ENCODE results near the gene CHCHD2. TPM values are rescaled to one million over a fixed set of nuclear protein-coding genes. Genes with fewer than 3 reads are reported as not detected.

CHCHD2 gene
- total and polyA plus RNA-seq, 2 experiments from 2014 or later = 0.94 TPM; not detected in 1

DNA sequence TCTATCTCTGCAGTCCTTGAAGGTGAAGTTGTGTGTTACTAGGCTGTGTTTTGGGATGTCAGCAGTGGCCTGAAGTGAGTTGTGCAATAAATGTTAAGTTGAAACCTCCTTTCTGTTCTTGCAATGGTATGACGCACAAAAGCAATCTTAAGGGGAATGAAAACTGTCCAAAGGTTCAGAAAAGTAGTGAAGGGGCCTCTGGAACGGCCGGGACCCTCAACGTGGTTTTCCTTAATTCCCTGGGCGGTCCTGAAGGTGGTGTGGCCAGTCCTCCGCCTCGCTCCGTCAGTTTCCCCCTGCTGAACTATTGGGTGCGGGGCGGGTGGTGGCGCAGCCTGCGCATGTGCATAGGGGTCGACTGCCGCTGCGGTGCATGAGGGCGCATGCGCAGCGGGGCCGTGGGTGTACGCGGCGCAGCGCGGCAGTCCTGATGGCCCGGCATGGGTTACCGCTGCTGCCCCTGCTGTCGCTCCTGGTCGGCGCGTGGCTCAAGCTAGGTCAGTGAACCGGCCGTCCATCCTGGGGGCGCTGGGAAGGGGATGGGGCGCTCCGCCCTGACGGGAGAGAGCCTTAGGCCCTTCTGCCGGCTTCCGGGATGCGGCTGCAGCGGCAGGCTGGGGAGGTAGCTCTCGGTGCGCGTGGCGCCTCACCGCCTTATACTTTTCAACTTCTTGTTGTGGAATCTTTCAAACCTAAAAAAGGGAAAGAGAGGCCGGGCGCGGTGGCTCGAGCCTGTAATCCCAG is 42.2 kb downstream of the CHCHD2 start, which contains the start of gene SUMF2:
Gene SUMF2 (plus strand): TSS at position 405 of the 744 bp plus-strand sequence. CDS start 26 bp downstream, at position 431.
- Histone ChIP-seq H3K79me2 (replicated peaks; ENCODE audit: insufficient read depth) (peaks cover 8% of the 10 kb centered on the region; the same call in 1 of the 2 replicates), H3K4me2 (peak within 1 kb of the TSS; percentile 87), H3K27me3 (ENCODE audit: insufficient read depth) (no peaks in the 10 kb centered on the region), H3K4me3 (peak within 1 kb of the TSS; percentile 88), H3F3A (replicated peaks; ENCODE audit: low read depth) (peaks cover 41% of the 10 kb centered on the region), H4K20me1 (replicated peaks; ENCODE audit: insufficient read depth) (0 out of 2 replicates have a peak, but pooled peaks cover 16% of the 10 kb centered on the region), H3K27ac (ENCODE audit: low read depth) (peak within 1 kb of the TSS; percentile 96), H2AFZ (peak within 1 kb of the TSS; percentile 90), H3K4me1 (ENCODE audit: insufficient read depth) (no peaks in the 10 kb centered on the region), H3K9me2 (ENCODE audit: insufficient read depth) (no peaks in the 10 kb centered on the region), H3K36me3 (ENCODE audit: insufficient read depth) (peaks cover 41% of the 10 kb centered on the region)
- Mint-ChIP-seq H3K4me1 (peaks cover 7% of the 10 kb centered on the region; the same call in 2 of the 3 replicates), H3K4me3 (peak within 1 kb of the TSS; percentile 90), H3K27ac (peak within 1 kb of the TSS; percentile 96), H3K27me3 (ENCODE audit: insufficient read depth, low read depth, poor library complexity) (peaks cover 11% of the 10 kb centered on the region), H3K36me3 (ENCODE audit: low read depth) (peaks cover 64% of the 10 kb centered on the region), H3K9me3 (no peaks in the 10 kb centered on the region)
- DNase-seq (ENCODE audit: low spot score) = peak; percentile 93
- ATAC-seq = peak; percentile 94
- TF ChIP-seq, protein P1, sequence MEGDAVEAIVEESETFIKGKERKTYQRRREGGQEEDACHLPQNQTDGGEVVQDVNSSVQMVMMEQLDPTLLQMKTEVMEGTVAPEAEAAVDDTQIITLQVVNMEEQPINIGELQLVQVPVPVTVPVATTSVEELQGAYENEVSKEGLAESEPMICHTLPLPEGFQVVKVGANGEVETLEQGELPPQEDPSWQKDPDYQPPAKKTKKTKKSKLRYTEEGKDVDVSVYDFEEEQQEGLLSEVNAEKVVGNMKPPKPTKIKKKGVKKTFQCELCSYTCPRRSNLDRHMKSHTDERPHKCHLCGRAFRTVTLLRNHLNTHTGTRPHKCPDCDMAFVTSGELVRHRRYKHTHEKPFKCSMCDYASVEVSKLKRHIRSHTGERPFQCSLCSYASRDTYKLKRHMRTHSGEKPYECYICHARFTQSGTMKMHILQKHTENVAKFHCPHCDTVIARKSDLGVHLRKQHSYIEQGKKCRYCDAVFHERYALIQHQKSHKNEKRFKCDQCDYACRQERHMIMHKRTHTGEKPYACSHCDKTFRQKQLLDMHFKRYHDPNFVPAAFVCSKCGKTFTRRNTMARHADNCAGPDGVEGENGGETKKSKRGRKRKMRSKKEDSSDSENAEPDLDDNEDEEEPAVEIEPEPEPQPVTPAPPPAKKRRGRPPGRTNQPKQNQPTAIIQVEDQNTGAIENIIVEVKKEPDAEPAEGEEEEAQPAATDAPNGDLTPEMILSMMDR (conservative IDR thresholded peaks at IDR 0.05; ENCODE audit: low read depth in 2 of 2) = no peak
- TF ChIP-seq ZNF331 (CRISPR knock-in tag; IDR thresholded peaks at IDR 0.05; ENCODE audit: low read depth) = no peak
- no peak for TF ChIP-seq JUNB (IDR thresholded peaks at IDR 0.05; ENCODE audit: unreplicated experiment)
- no peak for TF ChIP-seq EZH2 (IDR thresholded peaks at IDR 0.05; ENCODE audit: low read depth, unreplicated experiment)
- TF ChIP-seq, protein P2, sequence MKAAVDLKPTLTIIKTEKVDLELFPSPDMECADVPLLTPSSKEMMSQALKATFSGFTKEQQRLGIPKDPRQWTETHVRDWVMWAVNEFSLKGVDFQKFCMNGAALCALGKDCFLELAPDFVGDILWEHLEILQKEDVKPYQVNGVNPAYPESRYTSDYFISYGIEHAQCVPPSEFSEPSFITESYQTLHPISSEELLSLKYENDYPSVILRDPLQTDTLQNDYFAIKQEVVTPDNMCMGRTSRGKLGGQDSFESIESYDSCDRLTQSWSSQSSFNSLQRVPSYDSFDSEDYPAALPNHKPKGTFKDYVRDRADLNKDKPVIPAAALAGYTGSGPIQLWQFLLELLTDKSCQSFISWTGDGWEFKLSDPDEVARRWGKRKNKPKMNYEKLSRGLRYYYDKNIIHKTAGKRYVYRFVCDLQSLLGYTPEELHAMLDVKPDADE (IDR thresholded peaks at IDR 0.05) = no peak
- no peak for TF ChIP-seq EZH2phosphoT487 (IDR thresholded peaks at IDR 0.05; ENCODE audit: unreplicated experiment)
- TF ChIP-seq ZNF114 (CRISPR knock-in tag; IDR thresholded peaks at IDR 0.05) = no peak
- peak; percentile 94 for TF ChIP-seq POLR2AphosphoS5 (IDR thresholded peaks at IDR 0.05; ENCODE audit: low read depth)
- TF ChIP-seq STAT1 (IDR thresholded peaks at IDR 0.05; ENCODE audit: unreplicated experiment) = no peak
- no peak for TF ChIP-seq NANOG (IDR thresholded peaks at IDR 0.05; ENCODE audit: borderline replicate concordance)
- TF ChIP-seq CREB1 (CRISPR knock-in tag; IDR thresholded peaks at IDR 0.05; ENCODE audit: low read depth) = no peak
- TF ChIP-seq, protein P3, sequence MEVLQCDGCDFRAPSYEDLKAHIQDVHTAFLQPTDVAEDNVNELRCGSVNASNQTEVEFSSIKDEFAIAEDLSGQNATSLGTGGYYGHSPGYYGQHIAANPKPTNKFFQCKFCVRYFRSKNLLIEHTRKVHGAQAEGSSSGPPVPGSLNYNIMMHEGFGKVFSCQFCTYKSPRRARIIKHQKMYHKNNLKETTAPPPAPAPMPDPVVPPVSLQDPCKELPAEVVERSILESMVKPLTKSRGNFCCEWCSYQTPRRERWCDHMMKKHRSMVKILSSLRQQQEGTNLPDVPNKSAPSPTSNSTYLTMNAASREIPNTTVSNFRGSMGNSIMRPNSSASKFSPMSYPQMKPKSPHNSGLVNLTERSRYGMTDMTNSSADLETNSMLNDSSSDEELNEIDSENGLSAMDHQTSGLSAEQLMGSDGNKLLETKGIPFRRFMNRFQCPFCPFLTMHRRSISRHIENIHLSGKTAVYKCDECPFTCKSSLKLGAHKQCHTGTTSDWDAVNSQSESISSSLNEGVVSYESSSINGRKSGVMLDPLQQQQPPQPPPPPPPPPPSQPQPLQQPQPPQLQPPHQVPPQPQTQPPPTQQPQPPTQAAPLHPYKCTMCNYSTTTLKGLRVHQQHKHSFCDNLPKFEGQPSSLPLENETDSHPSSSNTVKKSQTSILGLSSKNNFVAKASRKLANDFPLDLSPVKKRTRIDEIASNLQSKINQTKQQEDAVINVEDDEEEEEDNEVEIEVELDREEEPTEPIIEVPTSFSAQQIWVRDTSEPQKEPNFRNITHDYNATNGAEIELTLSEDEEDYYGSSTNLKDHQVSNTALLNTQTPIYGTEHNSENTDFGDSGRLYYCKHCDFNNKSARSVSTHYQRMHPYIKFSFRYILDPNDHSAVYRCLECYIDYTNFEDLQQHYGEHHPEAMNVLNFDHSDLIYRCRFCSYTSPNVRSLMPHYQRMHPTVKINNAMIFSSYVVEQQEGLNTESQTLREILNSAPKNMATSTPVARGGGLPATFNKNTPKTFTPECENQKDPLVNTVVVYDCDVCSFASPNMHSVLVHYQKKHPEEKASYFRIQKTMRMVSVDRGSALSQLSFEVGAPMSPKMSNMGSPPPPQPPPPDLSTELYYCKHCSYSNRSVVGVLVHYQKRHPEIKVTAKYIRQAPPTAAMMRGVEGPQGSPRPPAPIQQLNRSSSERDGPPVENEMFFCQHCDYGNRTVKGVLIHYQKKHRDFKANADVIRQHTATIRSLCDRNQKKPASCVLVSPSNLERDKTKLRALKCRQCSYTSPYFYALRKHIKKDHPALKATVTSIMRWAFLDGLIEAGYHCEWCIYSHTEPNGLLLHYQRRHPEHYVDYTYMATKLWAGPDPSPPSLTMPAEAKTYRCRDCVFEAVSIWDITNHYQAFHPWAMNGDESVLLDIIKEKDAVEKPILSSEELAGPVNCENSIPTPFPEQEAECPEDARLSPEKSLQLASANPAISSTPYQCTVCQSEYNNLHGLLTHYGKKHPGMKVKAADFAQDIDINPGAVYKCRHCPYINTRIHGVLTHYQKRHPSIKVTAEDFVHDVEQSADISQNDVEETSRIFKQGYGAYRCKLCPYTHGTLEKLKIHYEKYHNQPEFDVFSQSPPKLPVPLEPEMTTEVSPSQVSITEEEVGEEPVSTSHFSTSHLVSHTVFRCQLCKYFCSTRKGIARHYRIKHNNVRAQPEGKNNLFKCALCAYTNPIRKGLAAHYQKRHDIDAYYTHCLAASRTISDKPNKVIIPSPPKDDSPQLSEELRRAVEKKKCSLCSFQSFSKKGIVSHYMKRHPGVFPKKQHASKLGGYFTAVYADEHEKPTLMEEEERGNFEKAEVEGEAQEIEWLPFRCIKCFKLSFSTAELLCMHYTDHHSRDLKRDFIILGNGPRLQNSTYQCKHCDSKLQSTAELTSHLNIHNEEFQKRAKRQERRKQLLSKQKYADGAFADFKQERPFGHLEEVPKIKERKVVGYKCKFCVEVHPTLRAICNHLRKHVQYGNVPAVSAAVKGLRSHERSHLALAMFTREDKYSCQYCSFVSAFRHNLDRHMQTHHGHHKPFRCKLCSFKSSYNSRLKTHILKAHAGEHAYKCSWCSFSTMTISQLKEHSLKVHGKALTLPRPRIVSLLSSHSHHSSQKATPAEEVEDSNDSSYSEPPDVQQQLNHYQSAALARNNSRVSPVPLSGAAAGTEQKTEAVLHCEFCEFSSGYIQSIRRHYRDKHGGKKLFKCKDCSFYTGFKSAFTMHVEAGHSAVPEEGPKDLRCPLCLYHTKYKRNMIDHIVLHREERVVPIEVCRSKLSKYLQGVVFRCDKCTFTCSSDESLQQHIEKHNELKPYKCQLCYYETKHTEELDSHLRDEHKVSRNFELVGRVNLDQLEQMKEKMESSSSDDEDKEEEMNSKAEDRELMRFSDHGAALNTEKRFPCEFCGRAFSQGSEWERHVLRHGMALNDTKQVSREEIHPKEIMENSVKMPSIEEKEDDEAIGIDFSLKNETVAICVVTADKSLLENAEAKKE (CRISPR knock-in tag; IDR thresholded peaks at IDR 0.05) = no peak
- TF ChIP-seq, protein P4, sequence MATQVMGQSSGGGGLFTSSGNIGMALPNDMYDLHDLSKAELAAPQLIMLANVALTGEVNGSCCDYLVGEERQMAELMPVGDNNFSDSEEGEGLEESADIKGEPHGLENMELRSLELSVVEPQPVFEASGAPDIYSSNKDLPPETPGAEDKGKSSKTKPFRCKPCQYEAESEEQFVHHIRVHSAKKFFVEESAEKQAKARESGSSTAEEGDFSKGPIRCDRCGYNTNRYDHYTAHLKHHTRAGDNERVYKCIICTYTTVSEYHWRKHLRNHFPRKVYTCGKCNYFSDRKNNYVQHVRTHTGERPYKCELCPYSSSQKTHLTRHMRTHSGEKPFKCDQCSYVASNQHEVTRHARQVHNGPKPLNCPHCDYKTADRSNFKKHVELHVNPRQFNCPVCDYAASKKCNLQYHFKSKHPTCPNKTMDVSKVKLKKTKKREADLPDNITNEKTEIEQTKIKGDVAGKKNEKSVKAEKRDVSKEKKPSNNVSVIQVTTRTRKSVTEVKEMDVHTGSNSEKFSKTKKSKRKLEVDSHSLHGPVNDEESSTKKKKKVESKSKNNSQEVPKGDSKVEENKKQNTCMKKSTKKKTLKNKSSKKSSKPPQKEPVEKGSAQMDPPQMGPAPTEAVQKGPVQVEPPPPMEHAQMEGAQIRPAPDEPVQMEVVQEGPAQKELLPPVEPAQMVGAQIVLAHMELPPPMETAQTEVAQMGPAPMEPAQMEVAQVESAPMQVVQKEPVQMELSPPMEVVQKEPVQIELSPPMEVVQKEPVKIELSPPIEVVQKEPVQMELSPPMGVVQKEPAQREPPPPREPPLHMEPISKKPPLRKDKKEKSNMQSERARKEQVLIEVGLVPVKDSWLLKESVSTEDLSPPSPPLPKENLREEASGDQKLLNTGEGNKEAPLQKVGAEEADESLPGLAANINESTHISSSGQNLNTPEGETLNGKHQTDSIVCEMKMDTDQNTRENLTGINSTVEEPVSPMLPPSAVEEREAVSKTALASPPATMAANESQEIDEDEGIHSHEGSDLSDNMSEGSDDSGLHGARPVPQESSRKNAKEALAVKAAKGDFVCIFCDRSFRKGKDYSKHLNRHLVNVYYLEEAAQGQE (IDR thresholded peaks at IDR 0.05; ENCODE audit: unreplicated experiment) = peak; percentile 22
